H1 (cell line): ENCODE data around the gene PCYT1A. TPM values are rescaled to one million over a fixed set of nuclear protein-coding genes. Genes with fewer than 3 reads are reported as not detected.

Source experiments
- CTCF ChIA-PET: fragments of 300-600 bp; sonication (Branson Sonifier 250); formaldehyde crosslinking; loops from one replicate; lab custom pipeline; 2021; ENCODE audit not compliant: partially characterized antibody; lab: Charles Lee
- POLR2A ChIA-PET: fragments of 300-600 bp; sonication (Branson Sonifier 250); formaldehyde crosslinking; loops from one replicate; lab custom pipeline; 2021; ENCODE audit warnings: inconsistent platforms; ENCODE audit not compliant: partially characterized antibody; lab: Charles Lee
- DNase-seq, 2 experiments: peaks; one replicate each; pipeline versions ENCODE4 v3.0.0 to v3.0.0-alpha.2; 2010 to 2022; ENCODE audit warnings: low spot score in 2 of 2, low read depth in 1 of 2, mixed read lengths in 1 of 2
- FAIRE-seq: peaks from 2 replicates; lab custom pipeline; 2011; peaks lifted over from hg19 to GRCh38; lab: Jason Lieb, UNC
- H2AFZ ChIP-seq: 2 replicates; pipeline ENCODE4 v1.8.1; 2012; ENCODE audit warnings: low read length, inconsistent platforms
- H2AK5ac ChIP-seq: 2 replicates; pipeline ENCODE4 v1.6.1; 2013; ENCODE audit warnings: low read depth, low read length
- H2BK120ac ChIP-seq: replicated peaks from 2 replicates; pipeline ENCODE3; 2013; ENCODE audit warnings: low read depth, low read length, inconsistent platforms
- H2BK12ac ChIP-seq: 2 replicates; pipeline ENCODE4 v1.6.1; 2013; ENCODE audit warnings: low read depth, low read length
- H2BK15ac ChIP-seq: 2 replicates; pipeline ENCODE4 v1.6.1; 2013; ENCODE audit warnings: low read length
- H2BK20ac ChIP-seq: 2 replicates; pipeline ENCODE4 v1.6.1; 2013; ENCODE audit warnings: low read length
- H2BK5ac ChIP-seq: 2 replicates; pipeline ENCODE4 v1.6.1; 2013; ENCODE audit warnings: low read depth, low read length
- H3K14ac ChIP-seq: 2 replicates; pipeline ENCODE4 v1.6.1; 2013; ENCODE audit warnings: inconsistent platforms; ENCODE audit not compliant: insufficient read length
- H3K18ac ChIP-seq: 2 replicates; pipeline ENCODE4 v1.6.1; 2013; ENCODE audit warnings: low read length; ENCODE audit errors: extremely low read depth
- H3K23ac ChIP-seq: 2 replicates; pipeline ENCODE4 v1.6.1; 2013; ENCODE audit warnings: inconsistent platforms; ENCODE audit not compliant: insufficient read length
- H3K23me2 ChIP-seq: 2 replicates; pipeline ENCODE4 v1.6.1; 2013; ENCODE audit warnings: low read depth, low read length
- H3K27ac ChIP-seq: 2 replicates; pipeline ENCODE4 v1.6.1; 2011; ENCODE audit warnings: low read depth, low read length, inconsistent platforms
- H3K27me3 ChIP-seq, 4 experiments: replicated peaks in 1 of 4; 1 replicate in 1 of 4; 2 replicates in 3 of 4; pipeline versions ENCODE4 v1.6.1 to v1.8.1; 2011 to 2013; ENCODE audit warnings: low read length in 3 of 4, mild to moderate bottlenecking in 3 of 4, inconsistent platforms in 2 of 4, mixed read lengths in 2 of 4, moderate library complexity in 1 of 4; ENCODE audit not compliant: control insufficient read depth in 3 of 4, insufficient read depth in 3 of 4; ENCODE audit errors: extremely low read depth in 1 of 4
- H3K36me3 ChIP-seq, 4 experiments: 2 replicates each; pipeline versions ENCODE4 v1.6.1 to v1.8.1; 2011 to 2013; ENCODE audit warnings: mild to moderate bottlenecking in 4 of 4, low read length in 3 of 4, moderate library complexity in 2 of 4, control low read depth in 1 of 4, inconsistent platforms in 1 of 4; ENCODE audit not compliant: insufficient read depth in 4 of 4, control insufficient read depth in 2 of 4
- H3K4ac ChIP-seq: replicated peaks from 2 replicates; pipeline ENCODE3; 2013; ENCODE audit warnings: low read length, low read depth, mixed read lengths, inconsistent platforms; ENCODE audit not compliant: insufficient read length
- H3K4me1 ChIP-seq, 4 experiments: replicated peaks in 1 of 4; 1 replicate in 1 of 4; 2 replicates in 3 of 4; pipeline versions ENCODE4 v1.6.1 to v1.8.1; 2011 to 2013; ENCODE audit warnings: low read length in 3 of 4, inconsistent platforms in 2 of 4, mixed read lengths in 1 of 4; ENCODE audit not compliant: insufficient read depth in 4 of 4, control insufficient read depth in 3 of 4
- H3K4me2 ChIP-seq, 2 experiments: 2 replicates each; pipeline versions ENCODE4 v1.6.1 to v1.8.1; 2011 to 2013; ENCODE audit warnings: low read depth in 2 of 2, low read length in 2 of 2, control low read depth in 1 of 2, inconsistent platforms in 1 of 2, mild to moderate bottlenecking in 1 of 2; ENCODE audit not compliant: insufficient read depth in 1 of 2
- H3K4me3 ChIP-seq, 4 experiments: fragments of 200-600, 300-600 bp in 1 of 4; sonication (generic), shearing (Covaris generic), sonication (Bioruptor Twin) in 1 of 4; 2 replicates each; pipeline versions ENCODE4 v1.5.1 to v1.8.1; 2011 to 2016; ENCODE audit warnings: low read length in 4 of 4, low read depth in 3 of 4, control low read depth in 2 of 4, inconsistent platforms in 2 of 4, mild to moderate bottlenecking in 2 of 4, mixed read lengths in 1 of 4, moderate library complexity in 1 of 4; ENCODE audit not compliant: insufficient read depth in 2 of 4; ENCODE audit errors: extremely low read depth in 1 of 4
- H3K56ac ChIP-seq: replicated peaks from 2 replicates; pipeline ENCODE3; 2013; ENCODE audit warnings: low read depth, mild to moderate bottlenecking, mixed read lengths, low read length, inconsistent platforms; ENCODE audit not compliant: insufficient read length
- H3K79me1 ChIP-seq: 2 replicates; pipeline ENCODE4 v1.6.1; 2013; ENCODE audit warnings: low read depth, low read length, control low read depth
- H3K79me2 ChIP-seq, 2 experiments: 2 replicates each; pipeline versions ENCODE4 v1.6.1 to v1.8.1; 2012 to 2013; ENCODE audit warnings: low read length in 2 of 2, mild to moderate bottlenecking in 2 of 2, inconsistent platforms in 1 of 2; ENCODE audit not compliant: insufficient read depth in 2 of 2, control insufficient read depth in 1 of 2
- H3K9ac ChIP-seq, 4 experiments: replicated peaks in 1 of 4; 1 replicate in 1 of 4; 2 replicates in 3 of 4; pipeline versions ENCODE4 v1.6.1 to v1.8.1; 2011 to 2013; ENCODE audit warnings: low read depth in 3 of 4, low read length in 3 of 4, control low read depth in 2 of 4, mild to moderate bottlenecking in 2 of 4, moderate library complexity in 2 of 4, inconsistent platforms in 1 of 4; ENCODE audit errors: extremely low read depth in 1 of 4
- H3K9me3 ChIP-seq, 2 experiments: 2 replicates each; pipeline versions ENCODE4 v1.6.1 to v1.8.1; 2012 to 2013; ENCODE audit warnings: mild to moderate bottlenecking in 2 of 2, moderate library complexity in 2 of 2, control low read depth in 1 of 2, inconsistent platforms in 1 of 2, low read depth in 1 of 2, low read length in 1 of 2, mixed read lengths in 1 of 2; ENCODE audit not compliant: insufficient read depth in 2 of 2
- H4K20me1 ChIP-seq, 2 experiments: replicated peaks in 1 of 2; 2 replicates each; pipeline versions ENCODE3 to v1.8.1; 2011 to 2013; ENCODE audit warnings: inconsistent platforms in 2 of 2, low read length in 2 of 2, mild to moderate bottlenecking in 1 of 2; ENCODE audit not compliant: insufficient read depth in 2 of 2, control insufficient read depth in 1 of 2
- H4K5ac ChIP-seq: 2 replicates; pipeline ENCODE4 v1.6.1; 2013; ENCODE audit warnings: low read length, low read depth, mixed read lengths, inconsistent platforms; ENCODE audit not compliant: insufficient read length
- H4K8ac ChIP-seq: 2 replicates; pipeline ENCODE4 v1.8.0; 2013; ENCODE audit warnings: mild to moderate bottlenecking, moderate library complexity, low read length, inconsistent platforms; ENCODE audit not compliant: insufficient read depth; ENCODE audit errors: extremely low read depth
- H4K91ac ChIP-seq: replicated peaks from 2 replicates; pipeline ENCODE3; 2013; ENCODE audit warnings: low read length, mixed read lengths, inconsistent platforms; ENCODE audit not compliant: insufficient read length
- BRCA1 ChIP-seq: IDR thresholded peaks from 2 replicates; pipeline ENCODE4 v1.6.1; 2012; ENCODE audit warnings: low read depth, low read length, improper control_type of control experiment
- CTCF ChIP-seq, 3 experiments: IDR thresholded peaks; 1 replicate in 2 of 3; 2 replicates in 1 of 3; pipeline versions ENCODE4 v1.5.1 to v1.6.1; 2011; ENCODE audit warnings: low read length in 3 of 3, mild to moderate bottlenecking in 3 of 3, inconsistent platforms in 2 of 3, low read depth in 1 of 3, moderate library complexity in 1 of 3; ENCODE audit not compliant: insufficient read depth in 1 of 3; ENCODE audit errors: control extremely low read depth in 1 of 3
- HDAC2 ChIP-seq, 2 experiments: fragments of 300-600 bp in 1 of 2; sonication (generic) in 1 of 2; IDR thresholded peaks; 2 replicates each; pipeline ENCODE4 v1.6.1; 2011 to 2012; ENCODE audit warnings: low read depth in 2 of 2, low read length in 2 of 2, mild to moderate bottlenecking in 2 of 2, moderate library complexity in 2 of 2, borderline replicate concordance in 1 of 2, inconsistent platforms in 1 of 2
- RAD21 ChIP-seq, 2 experiments: IDR thresholded peaks in 1 of 2; conservative IDR thresholded peaks in 1 of 2; 2 replicates each; pipeline ENCODE4 v1.6.1; 2011; ENCODE audit warnings: low read depth in 2 of 2, low read length in 2 of 2, improper control_type of control experiment in 1 of 2, inconsistent platforms in 1 of 2, mild to moderate bottlenecking in 1 of 2, moderate library complexity in 1 of 2
- SIN3A ChIP-seq, 2 experiments: IDR thresholded peaks in 1 of 2; conservative IDR thresholded peaks in 1 of 2; 2 replicates each; pipeline ENCODE4 v1.6.1; 2011 to 2012; ENCODE audit warnings: low read length in 2 of 2, improper control_type of control experiment in 1 of 2, low read depth in 1 of 2, mild to moderate bottlenecking in 1 of 2
- SRF ChIP-seq: IDR thresholded peaks from 2 replicates; pipeline ENCODE4 v1.6.1; 2011; ENCODE audit warnings: mild to moderate bottlenecking, low read depth, low read length, moderate library complexity
- WGBS, 2 experiments: shearing (Covaris generic) in 1 of 2; methylation state at CpG; one replicate each; pipeline versions ENCODE4 v1.1.6 to v1.1.7; 2013 to 2015; ENCODE audit warnings: low lambda C conversion rate in 2 of 2, mixed read lengths in 2 of 2, inconsistent platforms in 1 of 2, low coverage in 1 of 2, missing lambda C conversion rate in 1 of 2; ENCODE audit not compliant: insufficient replicate concordance in 2 of 2, insufficient coverage in 1 of 2, insufficient read length in 1 of 2; ENCODE audit errors: extremely low coverage in 1 of 2, missing lambda C conversion rate in 1 of 2; 5-methylcytosine and 5-hydroxymethylcytosine counted together
- polyA plus RNA-seq, 7 experiments: library from polyadenylated mRNA; depleted of rRNA in 3 of 7; stranded (reverse) in 5 of 7; unstranded in 2 of 7; fragments of >200 nt in 5 of 7; fragments of 200-250 nt in 2 of 7; gene quantifications; 1 replicate in 5 of 7; 2 replicates in 1 of 7; 4 replicates in 1 of 7; pipeline versions ENCODE4 v1.2.1 to v1.2.3, GENCODE V29; 2011 to 2013; ENCODE audit warnings: missing spikeins in 2 of 7, mixed read lengths in 2 of 7
- total RNA-seq: library from RNA; stranded (reverse); fragmentation: NEBNext Ultra II Directional; extraction: Animal tissue kit (Norgen Biotek cat#: 25700); gene quantifications from 2 replicates; pipeline ENCODE4 v1.2.1, GENCODE V29; 2021

The PCYT1A gene
- total and polyA plus RNA-seq, 2 of the 8 experiments (the other 6 are each of a cell fraction or from before 2014, with no cell fraction given): 19.9 to 31.8 TPM

DNA sequence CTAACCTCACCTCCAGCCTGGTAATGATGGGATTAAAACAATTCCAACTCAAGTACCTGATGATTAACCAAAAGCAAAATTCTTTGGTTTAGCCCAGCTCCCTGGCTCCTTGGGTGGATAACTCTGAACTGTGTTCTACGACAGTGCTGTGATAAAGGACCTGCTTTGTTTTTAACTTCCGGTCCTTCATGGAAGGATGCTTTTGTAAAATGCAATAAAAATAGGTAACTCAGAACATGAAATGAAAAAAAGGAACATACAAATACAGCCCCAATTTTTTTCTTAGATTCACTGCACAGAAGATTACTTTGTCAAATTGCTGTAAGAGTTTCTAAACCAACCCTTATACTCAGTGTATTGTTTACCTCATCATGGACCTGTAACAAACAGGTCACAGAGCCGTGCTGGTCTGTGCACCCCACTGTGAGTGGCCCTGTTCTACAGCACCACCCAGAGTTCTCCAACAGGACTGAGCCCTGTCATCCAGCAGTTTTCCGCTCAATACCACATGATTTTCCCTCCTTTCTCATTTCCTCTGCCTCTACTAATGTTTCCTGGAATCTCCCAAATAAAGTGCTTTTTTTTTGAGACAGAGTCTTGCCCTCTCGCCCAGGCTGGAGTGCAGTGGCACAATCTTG, 4.9 kb upstream of the PCYT1A start:
- Histone ChIP-seq H2AK5ac (no peak overlapping the region), H3K9me3 (no peaks in the 10 kb centered on the region), H4K8ac (no peak overlapping the region), H2BK15ac (no peak overlapping the region), H3K27ac (no peak overlapping the region), H4K20me1 (no peaks in the 10 kb centered on the region), H3K9ac (no peak overlapping the region), H3K4me3 (no peak overlapping the region), H3K4ac (no peak overlapping the region), H3K23ac (no peak overlapping the region), H3K4me1 (no peaks in the 10 kb centered on the region), H3K4me2 (no peak overlapping the region), H3K56ac (no peak overlapping the region), H3K79me2 (no peaks in the 10 kb centered on the region), H2BK12ac (no peak overlapping the region), H2BK120ac (no peak overlapping the region), H4K5ac (no peak overlapping the region), H3K36me3 (no peaks in the 10 kb centered on the region), H3K23me2 (peaks cover 4% of the 10 kb centered on the region), H3K79me1 (no peaks in the 10 kb centered on the region), H4K91ac (no peak overlapping the region), H3K27me3 (no peaks in the 10 kb centered on the region), H3K18ac (no peak overlapping the region), H2BK20ac (no peak overlapping the region), H2BK5ac (no peak overlapping the region), H2AFZ (no peak overlapping the region), H3K14ac (no peak overlapping the region)
- ChIA-PET POLR2A (no interaction called here), CTCF (interaction anchor here (0.9 to 1.0 kb wide), 3 partner anchors 12 to 37 kb away, joined by 3 read pairs; no protein-coding TSS in a partner anchor)
- TF ChIP-seq CTCF (IDR thresholded peaks at IDR 0.05; ENCODE audit: control extremely low read depth in 1 of 3, insufficient read depth in 1 of 3, low read depth in 1 of 3, low read length in 3 of 3): peak; percentile 18 to 58 (median 42); a peak in 2 of 4 replicates
- no peak for TF ChIP-seq HDAC2 (IDR thresholded peaks at IDR 0.05; ENCODE audit: borderline replicate concordance in 1 of 2, low read depth in 2 of 2, low read length in 2 of 2)
- peak; percentile 31 to 43 for TF ChIP-seq RAD21 (IDR thresholded peaks at IDR 0.05 in 1 of 2, conservative IDR thresholded peaks at IDR 0.05 in 1 of 2; ENCODE audit: low read depth in 2 of 2, low read length in 2 of 2)
- no peak for TF ChIP-seq BRCA1
- no peak for TF ChIP-seq SRF
- no peak for TF ChIP-seq SIN3A (conservative IDR thresholded peaks at IDR 0.05 in 1 of 2, IDR thresholded peaks at IDR 0.05 in 1 of 2; ENCODE audit: low read depth in 1 of 2, low read length in 2 of 2)
- 79% methylated on average over 5 of the region's 5 CpGs; no CpG with 5 or more reads in 1 of the 2 experiments for WGBS, 2 experiments
- FAIRE-seq: no peak
- no peak for DNase-seq
